AG04449 (cell line): ENCODE results near the gene HLA-DPA1.
"Not testable (repeated sequence)": the region's sequence is repeated elsewhere in the genome, so short reads cannot be mapped to it uniquely, and the experiment has no call there.

Source experiments
- CTCF ChIA-PET: fragments of 350-600 bp; formaldehyde crosslinking; extraction: SDS; loops from one replicate; lab custom pipeline; 2021; ENCODE audit warnings: antibody characterized with exemption; lab: Yijun Ruan, JAX
- POLR2A ChIA-PET: fragments of 400-600, 350-600 bp; formaldehyde crosslinking; extraction: SDS; loops from one replicate; lab custom pipeline; 2020; ENCODE audit warnings: antibody characterized with exemption, inconsistent platforms; lab: Yijun Ruan, JAX
- DNase-seq: peaks from one replicate; pipeline ENCODE4 v3.0.0-alpha.2; 2010; ENCODE audit warnings: low read depth, low spot score
- H3K4me3 ChIP-seq: 2 replicates; pipeline ENCODE4 v1.5.1; 2011; ENCODE audit warnings: low read depth, mild to moderate bottlenecking, control low read depth, low read length
- CTCF ChIP-seq: IDR thresholded peaks from one replicate; pipeline ENCODE4 v1.5.1; 2011; ENCODE audit warnings: mild to moderate bottlenecking, moderate library complexity, low read length, control low read depth, inconsistent platforms; ENCODE audit not compliant: insufficient read depth; ENCODE audit errors: missing control alignments

Gene HLA-DPA1

GRCh38 chr6:33107641-33108040 lies 34.2 kb upstream of the HLA-DPA1 start:
- TF ChIP-seq CTCF = no peak
- no peak for DNase-seq
- H3K4me3 ChIP-seq = no peak overlapping the region
- CTCF ChIA-PET = interaction anchor here (1.1 to 1.4 kb wide), 3 partner anchors 12 to 93 kb away, joined by 3 to 4 read pairs (median 3); no protein-coding TSS in a partner anchor
- POLR2A ChIA-PET = no interaction called here

DNA sequence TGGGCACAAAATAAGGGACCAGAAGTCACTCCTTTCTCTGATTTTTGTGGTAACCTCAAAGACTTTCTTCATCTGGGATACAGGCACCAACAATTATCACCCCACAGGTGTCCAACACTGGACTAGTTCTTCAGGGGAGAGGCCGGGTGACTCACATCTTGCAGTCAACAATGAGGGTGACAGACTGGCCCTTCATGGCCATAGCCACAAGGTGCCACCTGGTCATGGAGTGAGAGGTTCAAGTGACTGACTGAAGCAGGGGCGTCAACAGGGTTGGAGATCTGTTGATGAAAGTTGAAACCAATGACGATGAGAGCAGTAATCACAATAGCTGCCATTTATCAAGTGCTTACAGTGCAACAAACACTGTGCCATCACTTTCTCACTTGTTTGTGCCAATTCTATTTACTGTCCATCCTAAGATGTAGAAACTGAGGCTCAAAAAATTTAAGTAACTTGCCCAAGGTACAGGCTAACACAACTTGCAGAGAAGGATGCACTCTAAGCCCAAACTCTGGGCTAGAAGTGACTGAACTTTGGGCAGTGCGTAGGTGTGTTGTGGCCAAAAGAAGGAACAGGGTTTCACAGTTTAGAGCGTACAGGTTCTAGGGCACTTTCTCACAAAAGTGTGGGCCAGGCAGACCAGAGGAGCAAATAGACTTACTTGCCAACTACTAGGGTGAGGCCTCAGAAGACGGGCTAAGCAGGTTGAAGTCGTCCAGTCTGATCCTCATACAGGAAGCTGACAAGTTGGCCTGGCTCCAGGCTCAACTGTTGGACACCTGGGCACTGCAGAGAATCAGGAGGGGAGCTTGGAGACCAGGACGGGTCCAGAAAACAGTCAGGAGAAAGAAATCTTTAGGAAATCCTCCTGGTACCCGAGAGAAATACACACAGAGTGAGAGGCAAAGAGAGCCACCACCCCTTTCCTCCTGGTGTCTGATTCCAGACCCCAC lies 32.7 kb upstream of the HLA-DPA1 start:
- TF ChIP-seq CTCF = no peak
- POLR2A ChIA-PET = no interaction called here
- no peak overlapping the region for H3K4me3 ChIP-seq
- CTCF ChIA-PET = interaction anchor here (1.3 kb wide), 1 partner anchor 14 kb away, joined by 3 read pairs; no protein-coding TSS in a partner anchor
- no peak for DNase-seq

DNA sequence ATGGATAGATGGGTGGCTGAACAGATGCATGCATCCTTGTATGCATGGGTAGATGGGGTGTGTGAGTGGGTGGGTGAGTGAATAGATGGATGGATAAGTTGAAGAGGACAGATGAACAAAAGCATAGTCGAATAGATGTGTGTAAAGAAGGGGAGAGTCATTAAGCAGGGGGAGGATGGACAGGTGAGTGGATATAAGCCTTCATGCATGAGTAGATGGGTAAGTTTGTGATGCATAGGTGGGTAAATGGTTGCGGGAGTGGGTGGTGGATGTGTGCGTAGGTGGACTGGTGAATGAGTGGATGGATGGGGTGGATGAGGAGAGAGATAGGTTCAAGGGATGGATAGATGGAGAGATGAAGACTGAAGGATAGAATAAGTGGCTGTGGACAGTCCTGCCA lies 31.9 kb upstream of the HLA-DPA1 start:
- DNase-seq = no peak
- POLR2A ChIA-PET = no interaction called here
- no peak overlapping the region for H3K4me3 ChIP-seq
- CTCF ChIA-PET = no interaction called here
- TF ChIP-seq CTCF = no peak

DNA sequence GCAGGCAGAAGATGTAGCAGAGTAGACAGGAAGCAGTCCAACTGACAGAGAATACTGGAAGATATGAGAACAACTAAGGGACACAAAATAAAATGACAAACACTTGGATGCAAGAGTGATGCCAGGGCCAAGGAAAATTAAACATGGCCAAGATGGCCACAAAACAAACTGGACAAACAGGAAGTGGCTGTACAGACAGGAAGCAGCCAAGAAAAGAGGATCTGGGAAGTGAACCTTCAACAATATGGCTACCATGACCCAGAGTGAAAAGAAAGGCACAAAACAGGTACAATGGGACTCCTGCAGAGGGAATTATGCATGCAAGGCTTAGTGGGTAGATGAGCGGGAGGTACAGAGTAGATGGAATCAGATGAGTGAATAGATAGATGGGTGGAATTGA lies 31.4 kb upstream of the HLA-DPA1 start:
- POLR2A ChIA-PET = no interaction called here
- CTCF ChIA-PET = no interaction called here
- no peak overlapping the region for H3K4me3 ChIP-seq
- no peak for DNase-seq
- TF ChIP-seq CTCF = no peak

GRCh38 chr6:33103776-33104175 lies 30.3 kb upstream of the HLA-DPA1 start:
- POLR2A ChIA-PET = no interaction called here
- CTCF ChIA-PET = no interaction called here
- no peak for TF ChIP-seq CTCF
- DNase-seq = no peak
- H3K4me3 ChIP-seq = no peak overlapping the region

- H3K4me3 ChIP-seq, CTCF ChIA-PET, POLR2A ChIA-PET, DNase-seq: not testable (repeated sequence)
Measured at GRCh38 chr6:33101121-33101737, 27.8 kb upstream of the HLA-DPA1 start.
